PFSK-1 (cell line): ENCODE results near the gene HOXC10.

Experiments used
- FOXP2 ChIP-seq: optimal IDR thresholded peaks from 2 replicates; pipeline ENCODE3; 2011; ENCODE audit warnings: borderline replicate concordance, control low read depth, inconsistent platforms; ENCODE audit not compliant: insufficient read depth; ENCODE audit errors: extremely low read length, extremely low read depth
- POLR2AphosphoS5 ChIP-seq: IDR thresholded peaks from 2 replicates; pipeline ENCODE4 v1.6.1; 2012; ENCODE audit warnings: low read depth, mild to moderate bottlenecking, control low read depth, low read length, moderate library complexity
- REST ChIP-seq, 2 experiments: IDR thresholded peaks; 2 replicates each; pipeline versions ENCODE4 v1.6.1 to v1.8.0; 2011 to 2012; ENCODE audit warnings: low read depth in 2 of 2, low read length in 2 of 2, control low read depth in 1 of 2, inconsistent platforms in 1 of 2, mild to moderate bottlenecking in 1 of 2, moderate library complexity in 1 of 2; ENCODE audit not compliant: insufficient read depth in 1 of 2
- SIN3A ChIP-seq: IDR thresholded peaks from 2 replicates; pipeline ENCODE4 v1.6.1; 2012; ENCODE audit warnings: mild to moderate bottlenecking, low read length, moderate library complexity, borderline replicate concordance; ENCODE audit not compliant: insufficient read depth
- TAF1 ChIP-seq: IDR thresholded peaks from 2 replicates; pipeline ENCODE4 v1.6.1; 2012; ENCODE audit warnings: low read length, control low read depth, borderline replicate concordance; ENCODE audit not compliant: insufficient read depth

The HOXC10 gene

GRCh38 chr12:54007538-54008259 is 22.8 kb downstream of the HOXC10 start:
- TF ChIP-seq REST (IDR thresholded peaks at IDR 0.05; ENCODE audit: insufficient read depth in 1 of 2, low read depth in 2 of 2, low read length in 2 of 2) (no peak), FOXP2 (no peak), POLR2AphosphoS5 (no peak), SIN3A (no peak), TAF1 (no peak)

GRCh38 chr12:54008260-54008552 is 23.3 kb downstream of the HOXC10 start:
- TF ChIP-seq POLR2AphosphoS5 (no peak), FOXP2 (no peak), TAF1 (no peak), REST (IDR thresholded peaks at IDR 0.05; ENCODE audit: insufficient read depth in 1 of 2, low read depth in 2 of 2, low read length in 2 of 2) (no peak), SIN3A (no peak)

- no peak for TF ChIP-seq FOXP2
- TF ChIP-seq REST (IDR thresholded peaks at IDR 0.05; ENCODE audit: insufficient read depth in 1 of 2, low read depth in 2 of 2, low read length in 2 of 2), result no peak
- TF ChIP-seq POLR2AphosphoS5, result no peak
- no peak for TF ChIP-seq TAF1
- TF ChIP-seq SIN3A, result no peak
These were observed 24.5 kb downstream of the HOXC10 start for GRCh38 chr12:54009171-54010052.

- TF ChIP-seq POLR2AphosphoS5, result no peak
- no peak for TF ChIP-seq FOXP2
- TF ChIP-seq TAF1, result no peak
- no peak for TF ChIP-seq REST (IDR thresholded peaks at IDR 0.05; ENCODE audit: insufficient read depth in 1 of 2, low read depth in 2 of 2, low read length in 2 of 2)
- no peak for TF ChIP-seq SIN3A
These were observed 25.4 kb downstream of the HOXC10 start for GRCh38 chr12:54010053-54010971.
